GM20000 (cell line): ENCODE measurements around the gene C10orf143.

Experiments used
- DNase-seq: peaks from one replicate; pipeline ENCODE4 v3.0.0; 2012; ENCODE audit warnings: low spot score
- TF ChIP-seq, protein P1 (sequence below): IDR thresholded peaks from 2 replicates; pipeline ENCODE4 v1.5.1; 2012; ENCODE audit warnings: mild to moderate bottlenecking, control low read depth; ENCODE audit errors: extremely low read depth, missing control alignments

C10orf143 gene

GRCh38 chr10:130078120-130078519 lies 32.5 kb downstream of the C10orf143 start:
- no peak for DNase-seq
- TF ChIP-seq, protein P1, sequence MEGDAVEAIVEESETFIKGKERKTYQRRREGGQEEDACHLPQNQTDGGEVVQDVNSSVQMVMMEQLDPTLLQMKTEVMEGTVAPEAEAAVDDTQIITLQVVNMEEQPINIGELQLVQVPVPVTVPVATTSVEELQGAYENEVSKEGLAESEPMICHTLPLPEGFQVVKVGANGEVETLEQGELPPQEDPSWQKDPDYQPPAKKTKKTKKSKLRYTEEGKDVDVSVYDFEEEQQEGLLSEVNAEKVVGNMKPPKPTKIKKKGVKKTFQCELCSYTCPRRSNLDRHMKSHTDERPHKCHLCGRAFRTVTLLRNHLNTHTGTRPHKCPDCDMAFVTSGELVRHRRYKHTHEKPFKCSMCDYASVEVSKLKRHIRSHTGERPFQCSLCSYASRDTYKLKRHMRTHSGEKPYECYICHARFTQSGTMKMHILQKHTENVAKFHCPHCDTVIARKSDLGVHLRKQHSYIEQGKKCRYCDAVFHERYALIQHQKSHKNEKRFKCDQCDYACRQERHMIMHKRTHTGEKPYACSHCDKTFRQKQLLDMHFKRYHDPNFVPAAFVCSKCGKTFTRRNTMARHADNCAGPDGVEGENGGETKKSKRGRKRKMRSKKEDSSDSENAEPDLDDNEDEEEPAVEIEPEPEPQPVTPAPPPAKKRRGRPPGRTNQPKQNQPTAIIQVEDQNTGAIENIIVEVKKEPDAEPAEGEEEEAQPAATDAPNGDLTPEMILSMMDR, result no peak

DNA sequence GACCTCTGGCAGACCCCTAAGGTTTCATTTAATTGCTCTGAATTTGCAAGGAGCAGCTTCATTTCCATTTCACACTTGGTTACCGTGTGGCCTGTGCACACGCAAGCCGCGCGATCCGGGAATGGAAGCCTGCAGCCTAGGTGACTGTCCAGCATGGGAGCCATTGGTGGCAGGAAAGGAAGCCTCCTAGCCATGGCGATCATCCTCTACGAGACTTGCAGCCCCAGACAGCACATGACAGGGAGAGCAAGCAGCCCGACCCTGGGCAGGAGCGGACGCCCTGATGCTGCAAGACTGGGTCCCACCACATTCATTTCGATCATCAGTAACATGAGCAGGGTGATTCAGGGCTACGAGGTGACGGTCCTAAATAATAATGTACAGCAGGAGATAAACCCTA lies 33.9 kb downstream of the C10orf143 start:
- DNase-seq, result no peak

DNA sequence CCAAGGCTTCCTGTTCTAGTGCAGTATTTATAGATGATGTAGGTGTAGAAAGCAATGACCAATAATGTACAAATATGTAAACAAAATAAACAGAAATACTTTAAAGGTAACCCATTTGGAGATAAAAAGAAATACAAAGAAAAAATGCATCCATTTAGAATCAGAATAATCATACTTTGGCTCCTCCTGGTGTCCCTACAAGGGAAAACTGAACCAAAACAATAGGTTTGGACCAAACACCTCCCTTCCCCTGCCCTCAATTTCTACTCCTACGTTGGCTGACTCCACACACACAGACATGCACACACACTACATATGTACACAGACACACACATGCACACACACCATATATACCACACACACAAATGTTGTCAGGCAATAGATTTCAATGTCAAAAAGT lies 36.0 kb downstream of the C10orf143 start:
- TF ChIP-seq, protein P1, result no peak
- no peak for DNase-seq

More for the DNA sequence above, 33.9 kb downstream of the C10orf143 start:
- TF ChIP-seq, protein P1, result no peak

GRCh38 chr10:130073912-130074311 lies 36.7 kb downstream of the C10orf143 start:
- TF ChIP-seq, protein P1, result no peak
- no peak for DNase-seq

DNA sequence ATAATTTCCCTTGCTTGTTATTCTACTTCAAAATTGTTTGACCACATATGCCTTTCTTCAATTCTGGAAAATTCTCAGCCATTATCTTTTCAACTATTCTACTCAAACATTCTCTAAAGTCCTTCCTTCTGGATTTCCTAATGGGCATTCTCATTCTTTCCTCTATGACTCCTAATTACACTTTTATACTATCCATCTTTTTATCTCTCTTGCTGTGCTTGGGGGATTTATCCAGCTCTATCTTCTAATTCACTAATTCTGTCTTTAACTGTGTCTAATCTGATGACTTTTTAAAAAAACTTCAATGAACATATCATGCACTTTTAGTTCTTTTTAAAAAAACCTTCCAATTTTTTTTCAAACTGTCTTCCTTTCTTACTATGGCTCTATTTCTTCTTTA lies 38.4 kb downstream of the C10orf143 start:
- DNase-seq, result no peak
- TF ChIP-seq, protein P1, result no peak

- DNase-seq, result no peak
- TF ChIP-seq, protein P1, result no peak
These were observed 42.7 kb downstream of the C10orf143 start for GRCh38 chr10:130067893-130068292.

DNA sequence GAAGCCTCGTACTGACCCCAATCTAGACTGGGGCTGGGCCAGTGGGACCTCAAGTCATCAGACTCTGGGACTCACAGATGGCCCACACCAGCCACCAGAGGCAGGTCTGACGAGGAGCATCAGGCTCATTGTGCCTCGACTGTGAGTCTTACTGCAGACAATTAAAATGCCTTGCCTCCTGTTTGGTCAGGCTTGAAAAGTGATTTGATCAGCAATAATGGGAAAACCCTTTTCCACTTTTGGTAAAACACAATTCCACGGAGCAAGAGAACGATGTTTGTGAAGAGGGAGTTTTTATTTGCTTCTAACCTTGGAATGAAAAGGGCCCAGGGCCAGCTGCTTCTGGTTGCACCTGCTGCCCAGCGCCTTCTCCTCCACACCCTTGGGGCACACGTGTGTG lies 43.9 kb downstream of the C10orf143 start:
- no peak for DNase-seq
- TF ChIP-seq, protein P1, result no peak
